GM21360 (cell line): ENCODE results near the gene COX5A.
"Not testable (repeated sequence)": the region's sequence is repeated elsewhere in the genome, so short reads cannot be mapped to it uniquely, and the experiment has no call there.

Experiments
- ATAC-seq: cut with Tn5 transposase; IDR thresholded peaks from one replicate; pipeline ENCODE4 v1.9.1; 2021; ENCODE audit warnings: mild to moderate bottlenecking, moderate library complexity; ENCODE audit not compliant: unreplicated experiment

The COX5A gene

GRCh38 chr15:74955796-74956647 is 18.1 kb upstream of the COX5A start:
- ATAC-seq = peak; percentile 36

GRCh38 chr15:74955017-74955416 is 17.1 kb upstream of the COX5A start:
- ATAC-seq = no peak

DNA sequence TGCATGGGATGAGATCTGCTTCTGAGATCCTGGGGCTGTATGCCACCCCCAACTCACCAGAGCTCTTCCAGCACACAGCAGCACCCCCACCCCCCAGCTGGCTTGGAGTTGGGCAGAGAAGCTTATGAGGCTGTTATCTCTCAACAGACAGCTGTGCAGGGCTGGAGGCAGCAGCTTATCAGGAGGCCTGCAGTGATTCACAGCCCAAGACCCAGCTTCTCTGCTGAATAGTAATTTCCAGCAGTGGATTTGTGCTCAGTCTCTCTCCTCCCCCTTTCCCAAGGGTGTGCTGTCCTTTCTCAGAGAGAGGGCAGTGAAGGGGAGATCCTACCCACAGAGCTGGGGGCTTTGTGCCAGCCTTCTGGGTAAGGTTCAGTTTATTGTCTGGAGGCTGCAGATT is 16.6 kb upstream of the COX5A start:
- no peak for ATAC-seq

GRCh38 chr15:74951006-74951405 is 13.1 kb upstream of the COX5A start:
- no peak for ATAC-seq

DNA sequence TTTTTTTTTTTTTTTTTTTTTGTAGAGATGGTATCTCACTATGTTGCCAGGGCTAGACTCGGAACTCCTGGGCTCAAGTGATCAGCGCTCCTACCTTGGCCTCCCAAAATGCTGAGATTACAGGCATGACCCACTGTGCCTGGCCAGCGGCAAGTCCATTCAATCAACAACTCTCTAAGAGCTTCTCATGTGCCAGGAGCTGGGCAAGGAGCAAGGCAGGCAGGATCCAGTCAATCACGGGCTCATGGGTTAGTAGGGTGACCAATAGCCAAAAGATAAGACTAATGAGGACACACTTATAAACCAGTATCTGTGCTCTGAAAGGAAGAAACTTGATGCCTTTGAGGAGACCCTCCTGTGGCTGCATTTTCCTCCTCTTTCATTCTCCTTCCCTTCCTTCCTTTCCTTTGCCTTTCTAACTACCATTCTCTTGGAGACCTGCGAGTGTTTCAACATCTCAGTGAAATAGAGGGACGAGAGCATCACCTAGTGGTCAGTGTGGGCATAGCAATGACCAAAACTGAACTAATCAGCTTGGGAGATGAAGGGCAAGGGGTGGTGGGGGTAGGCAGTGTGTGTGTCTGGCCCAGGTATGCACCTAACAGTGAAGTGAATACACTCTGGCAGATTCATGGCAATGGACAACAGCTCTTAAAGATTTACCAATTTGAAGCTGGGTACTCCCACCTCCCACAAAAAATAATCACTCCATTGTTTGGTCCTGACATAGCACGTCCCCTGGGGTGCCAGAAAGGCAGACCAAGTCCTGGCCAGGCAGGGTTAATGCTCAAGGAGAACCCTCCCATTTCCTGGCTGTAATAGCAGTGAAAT is 12.4 kb upstream of the COX5A start:
- no peak for ATAC-seq

GRCh38 chr15:74937272-74937589 is 642 bp downstream of the COX5A start:
- no peak for ATAC-seq

DNA sequence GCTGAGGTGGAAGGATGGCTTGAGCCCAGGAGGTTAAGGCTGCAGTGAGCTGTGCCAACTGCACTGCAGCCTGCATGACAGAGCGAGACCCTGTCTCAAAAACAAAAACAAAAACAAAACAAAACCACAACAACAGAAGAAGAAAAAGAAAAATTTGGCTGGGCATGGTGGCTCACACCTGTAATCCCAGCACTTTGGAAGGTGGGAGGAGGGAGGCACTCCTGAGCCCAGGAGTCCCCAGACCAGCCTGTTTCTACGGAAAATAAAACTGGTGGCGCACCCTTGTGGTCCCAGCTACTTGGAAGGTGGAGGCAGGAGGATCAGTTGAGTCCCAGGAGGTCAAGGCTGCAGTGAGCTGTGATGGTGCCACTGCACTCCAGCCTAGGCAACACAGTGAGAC is 2.7 kb downstream of the COX5A start:
- ATAC-seq = not testable (repeated sequence)

DNA sequence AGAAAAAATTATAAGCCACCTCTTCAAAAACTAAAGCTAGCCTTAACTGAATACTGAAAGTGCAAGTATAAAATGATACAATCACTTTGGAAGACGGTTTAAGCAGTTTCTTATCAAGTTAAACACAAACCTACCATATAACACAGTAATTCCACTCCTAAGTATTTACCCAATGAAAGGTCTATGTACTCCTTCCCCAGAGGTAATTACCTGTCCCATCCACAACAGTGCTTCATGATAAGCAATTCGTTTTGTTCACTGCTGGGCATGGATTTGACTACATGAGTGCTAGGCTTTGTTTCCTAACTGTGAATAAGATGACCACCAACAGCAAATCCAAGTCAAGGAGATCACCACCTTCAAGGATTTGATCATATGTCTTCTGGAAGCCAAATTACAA is 4.3 kb downstream of the COX5A start:
- ATAC-seq = no peak

DNA sequence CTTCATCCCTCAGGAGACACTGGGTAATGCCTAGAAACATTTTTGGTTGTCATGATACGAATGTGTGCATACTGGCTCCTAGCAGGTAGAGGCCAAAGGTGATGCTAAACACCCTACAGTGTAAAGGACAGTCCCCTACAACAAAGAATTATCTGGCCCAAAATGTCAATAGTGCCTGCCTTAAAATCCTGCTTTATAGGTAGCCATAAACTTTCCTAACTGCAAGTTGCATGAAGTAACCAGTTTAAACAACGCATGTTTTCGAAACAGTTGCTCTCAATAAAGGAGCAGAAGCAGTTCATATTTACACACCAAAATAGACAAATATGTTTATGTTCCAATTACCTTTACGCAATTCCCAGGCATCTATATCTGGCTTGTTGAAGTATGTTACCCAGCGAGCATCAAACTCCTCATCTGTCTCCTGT is 9.1 kb downstream of the COX5A start:
- ATAC-seq = no peak

DNA sequence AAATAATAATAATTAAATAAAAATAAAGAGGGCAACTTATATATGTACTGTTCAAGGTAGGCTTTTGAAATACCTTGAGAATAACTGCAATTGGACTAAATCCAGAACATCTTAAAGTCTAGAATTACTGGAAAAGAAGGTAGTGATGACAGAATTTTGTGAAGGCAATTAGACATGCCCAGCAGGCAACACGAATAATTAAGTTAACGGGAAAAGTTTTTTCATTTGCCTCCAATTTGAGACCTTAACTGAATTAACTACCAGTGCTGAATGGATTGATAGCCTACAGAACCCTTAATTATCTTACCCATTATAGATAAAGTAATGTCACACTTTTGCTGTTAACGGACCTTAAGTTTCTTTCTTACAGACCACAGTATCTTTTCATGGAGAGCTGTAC is 13.3 kb downstream of the COX5A start:
- ATAC-seq = no peak

DNA sequence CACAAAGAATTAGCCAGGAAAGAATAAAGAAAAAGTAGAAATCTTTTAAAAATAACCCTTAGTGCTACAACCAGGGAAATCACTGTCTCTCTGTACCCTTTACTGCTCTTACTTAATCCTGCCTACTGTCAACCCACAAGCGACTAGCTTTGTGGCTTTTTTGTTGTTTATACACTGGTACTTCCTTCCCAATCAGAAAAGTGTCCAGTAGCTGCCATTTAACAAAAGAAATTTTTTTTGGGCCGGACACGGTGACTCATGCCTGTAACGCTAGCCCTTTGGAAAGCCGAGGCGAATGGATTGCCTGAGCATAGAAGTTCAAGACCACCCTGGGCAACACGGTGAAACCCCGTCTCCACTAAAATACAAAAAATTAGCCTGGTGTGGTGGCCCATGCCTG is 17.4 kb downstream of the COX5A start:
- no peak for ATAC-seq

GRCh38 chr15:74917676-74918075 is 20.2 kb downstream of the COX5A start:
- no peak for ATAC-seq

DNA sequence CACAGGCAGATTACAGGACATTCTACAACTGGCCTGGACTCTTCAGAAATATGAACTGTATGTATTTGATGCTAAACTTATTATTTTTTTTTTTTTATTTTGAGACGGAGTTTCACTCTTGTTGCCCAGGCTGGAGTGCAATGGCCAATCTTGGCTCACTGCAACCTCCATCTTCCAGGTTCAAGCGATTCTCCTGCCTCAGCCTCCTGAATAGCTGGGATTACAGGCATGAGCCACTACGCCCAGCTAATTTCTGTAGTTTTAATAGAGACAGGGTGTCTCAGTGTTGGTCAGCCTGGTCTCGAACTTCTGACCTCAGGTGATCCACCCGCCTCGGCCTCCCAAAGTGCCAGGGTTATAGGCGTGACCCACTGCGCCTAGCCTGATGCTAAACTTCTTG is 24.1 kb downstream of the COX5A start:
- not testable (repeated sequence) for ATAC-seq

DNA sequence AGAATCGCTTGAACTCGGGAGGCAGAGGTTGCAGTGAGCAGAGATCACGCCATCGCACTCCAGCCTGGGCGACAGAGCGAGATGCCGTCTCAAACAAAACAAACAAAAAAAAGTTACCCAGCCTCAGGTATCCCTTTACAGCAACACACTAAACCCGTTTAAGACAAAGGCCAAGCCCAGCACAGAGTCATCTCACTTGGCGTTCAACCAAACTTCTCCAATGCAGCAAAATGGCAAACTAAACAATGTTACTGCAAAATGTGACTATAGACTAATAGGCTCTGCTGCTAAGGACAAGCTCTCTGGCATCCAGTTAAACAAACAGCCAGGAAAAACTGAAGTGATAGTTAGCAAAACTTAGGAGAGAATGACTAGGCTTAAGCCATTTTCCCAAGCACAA is 24.8 kb downstream of the COX5A start:
- ATAC-seq = no peak

- no peak for ATAC-seq
These were observed 29.2 kb downstream of the COX5A start for GRCh38 chr15:74908635-74909034.

- no peak for ATAC-seq
These were observed 30.6 kb downstream of the COX5A start for GRCh38 chr15:74907163-74907870.

GRCh38 chr15:74906450-74907162 is 31.3 kb downstream of the COX5A start, which contains the start of gene FAM219B:
Gene FAM219B (minus strand): TSS chr15:74906851. CDS start chr15:74906800, 51 bp downstream.
- ATAC-seq = peak; percentile 78

- no peak for ATAC-seq
These were observed 31.8 kb downstream of the COX5A start for GRCh38 chr15:74906067-74906449.

DNA sequence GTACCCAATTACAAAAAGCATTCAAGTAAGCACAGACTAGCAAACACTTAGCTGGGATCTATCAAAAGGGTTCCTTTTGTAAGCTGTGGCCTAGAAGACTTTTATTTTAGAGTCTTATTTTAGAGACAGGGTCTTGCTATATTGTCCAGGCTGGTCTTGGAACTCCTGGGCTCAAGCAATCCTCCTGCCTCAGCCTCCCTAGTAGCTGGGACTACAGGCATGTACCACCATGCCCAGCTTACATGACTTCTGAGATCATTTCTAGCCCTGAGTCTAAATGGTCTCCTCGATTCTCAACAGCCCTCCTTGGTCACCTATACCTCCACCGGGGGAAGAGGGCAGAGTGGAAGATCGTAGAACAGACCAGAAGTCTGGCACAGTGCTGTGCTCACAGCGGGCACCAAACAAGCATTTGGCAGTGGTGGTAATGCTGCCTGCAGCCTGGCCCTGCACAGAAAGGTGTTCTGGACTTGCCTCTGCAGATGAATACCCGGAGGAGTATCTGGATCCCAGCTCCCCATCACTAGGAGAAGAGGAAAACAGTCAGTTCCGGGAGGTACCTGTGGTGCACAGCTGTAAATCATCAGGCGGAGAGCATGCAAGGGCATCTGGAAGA is 33.6 kb downstream of the COX5A start:
- no peak for ATAC-seq

DNA sequence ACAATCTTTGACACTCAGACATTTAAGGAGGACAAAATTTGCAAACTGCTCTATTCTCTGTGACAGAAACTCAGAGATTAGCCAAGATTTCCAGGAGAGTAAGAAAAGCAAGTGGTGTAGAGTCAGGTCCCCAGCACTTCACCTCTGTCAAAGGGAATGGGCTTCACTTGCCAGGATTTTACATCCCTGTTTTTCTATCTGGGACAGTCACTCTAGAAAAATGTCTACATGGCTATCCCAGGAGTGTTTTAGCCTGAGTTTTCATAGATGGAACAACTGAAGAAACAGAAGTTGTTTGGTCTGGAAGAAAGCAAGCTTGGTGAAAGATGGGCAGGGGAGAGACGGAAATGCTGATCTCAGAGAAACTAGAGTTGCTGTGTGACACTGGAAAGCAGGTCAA is 34.2 kb downstream of the COX5A start:
- no peak for ATAC-seq
